Activated CD4-positive, alpha-beta T cell treated with anti-CD3 and anti-CD28 coated beads for 36 hours (primary cell): ENCODE results near the gene LINGO4. TPM values are rescaled to one million over a fixed set of nuclear protein-coding genes. Genes with fewer than 3 reads are reported as not detected.

ENCODE experiments used
- ATAC-seq: fragments of 200-7000 bp; cut with Tn5 transposase; one replicate; pipeline ENCODE4 v1.10.0; 2021; ENCODE audit warnings: mild to moderate bottlenecking, moderate library complexity
- CTCF ChIA-PET: fragments of 350-600 bp; sonication (Branson Sonifier 250); formaldehyde crosslinking; loops from one replicate; lab custom pipeline; 2021; ENCODE audit warnings: antibody characterized with exemption; lab: Charles Lee
- POLR2A ChIA-PET: fragments of 350-600 bp; sonication (Branson Sonifier 250); formaldehyde crosslinking; loops from one replicate; lab custom pipeline; 2021; ENCODE audit warnings: antibody characterized with exemption, inconsistent platforms; lab: Charles Lee
- DNase-seq: peaks from one replicate; pipeline ENCODE4 v3.0.0-alpha.2; 2020
- H3K27ac Mint-ChIP-seq: one replicate; pipeline ENCODE4 v1.8.0; 2021; ENCODE audit warnings: mixed read lengths
- H3K27me3 Mint-ChIP-seq: one replicate; pipeline ENCODE4 v1.8.0; 2021; ENCODE audit warnings: mixed read lengths
- H3K36me3 Mint-ChIP-seq: one replicate; pipeline ENCODE4 v1.8.0; 2021; ENCODE audit warnings: low read depth, mixed read lengths
- H3K4me1 Mint-ChIP-seq: one replicate; pipeline ENCODE4 v1.8.0; 2021; ENCODE audit warnings: mixed read lengths
- H3K4me3 Mint-ChIP-seq: one replicate; pipeline ENCODE4 v1.8.0; 2021; ENCODE audit warnings: mild to moderate bottlenecking, moderate library complexity, mixed read lengths
- H3K9me3 Mint-ChIP-seq: one replicate; pipeline ENCODE4 v1.8.0; 2021; ENCODE audit warnings: low read depth, mixed read lengths
- intact Hi-C, 2 experiments: fragments of 100-400 bp; cut with DNase I in 1 of 2; cut with micrococcal nuclease in 1 of 2; formaldehyde crosslinking; loops; one replicate each; pipeline versions ENCODE4 v1.14.2 to v1.15.1; 2022 to 2024; cut with DNase I, micrococcal nuclease
- total RNA-seq, 2 experiments: library from RNA; stranded (reverse); gene quantifications; one replicate each; pipeline ENCODE4 v1.2.3, GENCODE V29; 2021

LINGO4 gene
- total RNA-seq, 2 experiments from 2014 or later: 0.09 to 0.18 TPM

- no peak for ATAC-seq
- DNase-seq: peak; percentile 61
- Mint-ChIP-seq H3K27ac (peak overlapping the region; percentile 71), H3K9me3 (no peaks in the 10 kb centered on the region), H3K27me3 (no peaks in the 10 kb centered on the region), H3K4me1 (peaks cover 79% of the 10 kb centered on the region), H3K36me3 (no peaks in the 10 kb centered on the region), H3K4me3 (peak overlapping the region; percentile 65)
- intact Hi-C loops: no loop called here
- ChIA-PET CTCF (interaction anchor here (0.6 to 2.5 kb wide), 4 partner anchors 10 to 1655 kb away, joined by 3 to 10 read pairs (median 6); partner anchors contain the start of gene TDRKH), POLR2A (interaction anchor here (0.7 kb wide), 1 partner anchor 775 kb away, joined by 3 read pairs; no protein-coding TSS in a partner anchor)
Observed at GRCh38 chr1:151825751-151826660, 20.8 kb upstream of the LINGO4 start.

GRCh38 chr1:151825204-151825603, 20.0 kb upstream of the LINGO4 start:
- Mint-ChIP-seq H3K36me3 (no peaks in the 10 kb centered on the region), H3K4me3 (peak overlapping the region; percentile 65), H3K9me3 (no peaks in the 10 kb centered on the region), H3K27me3 (no peaks in the 10 kb centered on the region), H3K27ac (peak overlapping the region; percentile 71), H3K4me1 (peaks cover 79% of the 10 kb centered on the region)
- ATAC-seq (no peak), DNase-seq (no peak)
- POLR2A ChIA-PET: interaction anchor here (0.6 kb wide), 1 partner anchor 548 kb away, joined by 3 read pairs; no protein-coding TSS in a partner anchor
- intact Hi-C loops: no loop called here
- CTCF ChIA-PET: interaction anchor here (1.0 to 2.5 kb wide), 3 partner anchors 11 to 35 kb away, joined by 3 to 10 read pairs (median 7); partner anchors contain the start of gene TDRKH

- H3K4me3 Mint-ChIP-seq: peak overlapping the region; percentile 9
- DNase-seq (no peak), ATAC-seq (no peak)
- intact Hi-C loops: no loop called here
- no peaks in the 10 kb centered on the region for H3K27me3 Mint-ChIP-seq
- no peaks in the 10 kb centered on the region for H3K9me3 Mint-ChIP-seq
- H3K36me3 Mint-ChIP-seq: no peaks in the 10 kb centered on the region
- peaks cover 73% of the 10 kb centered on the region for H3K4me1 Mint-ChIP-seq
- H3K27ac Mint-ChIP-seq: peak overlapping the region; percentile 73
- ChIA-PET CTCF (interaction anchor here (0.6 to 3.2 kb wide), 4 partner anchors 10 to 501 kb away, joined by 3 to 19 read pairs (median 5); partner anchors contain the start of genes FLG, MRPL9 and RORC), POLR2A (interaction anchor here (0.6 kb wide), 1 partner anchor 540 kb away, joined by 3 read pairs; no protein-coding TSS in a partner anchor)
Observed at GRCh38 chr1:151823175-151823574, 18.0 kb upstream of the LINGO4 start.

- Mint-ChIP-seq H3K36me3 (no peaks in the 10 kb centered on the region), H3K9me3 (no peaks in the 10 kb centered on the region), H3K27ac (peak overlapping the region; percentile 73), H3K27me3 (no peaks in the 10 kb centered on the region), H3K4me3 (peak overlapping the region; percentile 9), H3K4me1 (peaks cover 73% of the 10 kb centered on the region)
- ATAC-seq: peak; percentile 38
- CTCF ChIA-PET: interaction anchor here (0.6 to 3.2 kb wide), 7 partner anchors 11 to 727 kb away, joined by 3 to 19 read pairs (median 4); partner anchors contain the start of gene RORC
- POLR2A ChIA-PET: interaction anchor here (0.6 to 1.1 kb wide), 3 partner anchors 24 to 539 kb away, joined by 3 to 4 read pairs (median 3); partner anchors contain the start of gene MRPL9
- intact Hi-C loops: loop anchor here in 1 of 2 experiments (1.0 kb wide), 1 partner anchor 32 kb away; the partner anchor contains the start of gene TDRKH
- peak; percentile 83 for DNase-seq
Observed at GRCh38 chr1:151822404-151822803, 17.2 kb upstream of the LINGO4 start.

GRCh38 chr1:151820940-151821339, 15.7 kb upstream of the LINGO4 start:
- ChIA-PET POLR2A (interaction anchor here (0.6 to 1.7 kb wide), 3 partner anchors 62 to 585 kb away, joined by 3 to 5 read pairs (median 3); partner anchors contain the start of gene CGN), CTCF (interaction anchor here (0.6 to 3.2 kb wide), 9 partner anchors 10 to 227 kb away, joined by 3 to 19 read pairs (median 4); partner anchors contain the start of gene RORC)
- DNase-seq: no peak
- Mint-ChIP-seq H3K27me3 (no peaks in the 10 kb centered on the region), H3K4me1 (peaks cover 76% of the 10 kb centered on the region), H3K4me3 (peak overlapping the region; percentile 30), H3K36me3 (no peaks in the 10 kb centered on the region), H3K9me3 (no peaks in the 10 kb centered on the region), H3K27ac (peak overlapping the region; percentile 83)
- intact Hi-C loops: no loop called here
- peak; percentile 36 for ATAC-seq

- H3K4me1 Mint-ChIP-seq: peaks cover 75% of the 10 kb centered on the region
- no peaks in the 10 kb centered on the region for H3K27me3 Mint-ChIP-seq
- peak overlapping the region; percentile 30 for H3K4me3 Mint-ChIP-seq
- POLR2A ChIA-PET: interaction anchor here (0.6 to 1.7 kb wide), 5 partner anchors 8 to 584 kb away, joined by 3 to 11 read pairs (median 3); partner anchors contain the start of genes CGN and TDRKH
- H3K27ac Mint-ChIP-seq: peak overlapping the region; percentile 83
- CTCF ChIA-PET: interaction anchor here (0.7 to 2.4 kb wide), 5 partner anchors 10 to 127 kb away, joined by 3 to 8 read pairs (median 4); no protein-coding TSS in a partner anchor
- H3K36me3 Mint-ChIP-seq: no peaks in the 10 kb centered on the region
- intact Hi-C loops: no loop called here
- no peaks in the 10 kb centered on the region for H3K9me3 Mint-ChIP-seq
- DNase-seq (peak; percentile 75), ATAC-seq (peak; percentile 71)
Observed at GRCh38 chr1:151819976-151820623, 14.9 kb upstream of the LINGO4 start.

- CTCF ChIA-PET: interaction anchor here (2.1 to 2.4 kb wide), 2 partner anchors 9 to 11 kb away, joined by 8 read pairs; no protein-coding TSS in a partner anchor
- no peak overlapping the region for H3K4me3 Mint-ChIP-seq
- POLR2A ChIA-PET: interaction anchor here (0.7 to 1.0 kb wide), 2 partner anchors 9 to 29 kb away, joined by 3 to 11 read pairs; partner anchors contain the start of gene TDRKH
- H3K4me1 Mint-ChIP-seq: peaks cover 78% of the 10 kb centered on the region
- no peaks in the 10 kb centered on the region for H3K36me3 Mint-ChIP-seq
- H3K27me3 Mint-ChIP-seq: no peaks in the 10 kb centered on the region
- no peak for ATAC-seq
- intact Hi-C loops: no loop called here
- H3K9me3 Mint-ChIP-seq: no peaks in the 10 kb centered on the region
- DNase-seq: no peak
- H3K27ac Mint-ChIP-seq: peak overlapping the region; percentile 74
Observed at GRCh38 chr1:151819227-151819835, 14.1 kb upstream of the LINGO4 start.

GRCh38 chr1:151817353-151817730, 12.1 kb upstream of the LINGO4 start:
- intact Hi-C loops: no loop called here
- Mint-ChIP-seq H3K27me3 (no peaks in the 10 kb centered on the region), H3K36me3 (no peaks in the 10 kb centered on the region), H3K27ac (no peak overlapping the region), H3K9me3 (no peaks in the 10 kb centered on the region), H3K4me3 (no peak overlapping the region), H3K4me1 (peaks cover 69% of the 10 kb centered on the region)
- ATAC-seq: no peak
- CTCF ChIA-PET: interaction anchor here (0.7 to 1.6 kb wide), 4 partner anchors 9 to 55 kb away, joined by 3 to 4 read pairs (median 4); no protein-coding TSS in a partner anchor
- POLR2A ChIA-PET: no interaction called here
- DNase-seq: no peak

- Mint-ChIP-seq H3K4me3 (no peak overlapping the region), H3K9me3 (no peaks in the 10 kb centered on the region), H3K27ac (no peak overlapping the region), H3K4me1 (peaks cover 63% of the 10 kb centered on the region), H3K27me3 (no peaks in the 10 kb centered on the region), H3K36me3 (no peaks in the 10 kb centered on the region)
- ChIA-PET POLR2A (interaction anchor here (1.1 kb wide), 1 partner anchor 12 kb away, joined by 5 read pairs; no protein-coding TSS in a partner anchor), CTCF (interaction anchor here (0.7 to 1.6 kb wide), 4 partner anchors 8 to 54 kb away, joined by 3 to 4 read pairs (median 4); partner anchors contain the start of gene TDRKH)
- no peak for DNase-seq
- no peak for ATAC-seq
- intact Hi-C loops: no loop called here
Observed at GRCh38 chr1:151816548-151817352, 11.5 kb upstream of the LINGO4 start.
